NCI-H1092 treated with DMSO at 0.1 percent for 48 hours (cell line): ENCODE measurements around the gene CSNK1A1.
A peak's percentile ranks its signal among the peaks of the same experiment; 100 is the strongest.
"Not testable (repeated sequence)": the region's sequence is repeated elsewhere in the genome, so short reads cannot be mapped to it uniquely, and the experiment has no call there.

Experiments used
- DNase-seq: peaks from one replicate; lab custom pipeline; 2025; lab: John Stamatoyannopoulos, UW

The CSNK1A1 gene

GRCh38 chr5:149456597-149457392 lies 94.4 kb downstream of the CSNK1A1 start:
- DNase-seq = no peak

GRCh38 chr5:149455889-149456409 lies 95.3 kb downstream of the CSNK1A1 start:
- DNase-seq = no peak

GRCh38 chr5:149453618-149454415 lies 97.4 kb downstream of the CSNK1A1 start:
- no peak for DNase-seq

DNA sequence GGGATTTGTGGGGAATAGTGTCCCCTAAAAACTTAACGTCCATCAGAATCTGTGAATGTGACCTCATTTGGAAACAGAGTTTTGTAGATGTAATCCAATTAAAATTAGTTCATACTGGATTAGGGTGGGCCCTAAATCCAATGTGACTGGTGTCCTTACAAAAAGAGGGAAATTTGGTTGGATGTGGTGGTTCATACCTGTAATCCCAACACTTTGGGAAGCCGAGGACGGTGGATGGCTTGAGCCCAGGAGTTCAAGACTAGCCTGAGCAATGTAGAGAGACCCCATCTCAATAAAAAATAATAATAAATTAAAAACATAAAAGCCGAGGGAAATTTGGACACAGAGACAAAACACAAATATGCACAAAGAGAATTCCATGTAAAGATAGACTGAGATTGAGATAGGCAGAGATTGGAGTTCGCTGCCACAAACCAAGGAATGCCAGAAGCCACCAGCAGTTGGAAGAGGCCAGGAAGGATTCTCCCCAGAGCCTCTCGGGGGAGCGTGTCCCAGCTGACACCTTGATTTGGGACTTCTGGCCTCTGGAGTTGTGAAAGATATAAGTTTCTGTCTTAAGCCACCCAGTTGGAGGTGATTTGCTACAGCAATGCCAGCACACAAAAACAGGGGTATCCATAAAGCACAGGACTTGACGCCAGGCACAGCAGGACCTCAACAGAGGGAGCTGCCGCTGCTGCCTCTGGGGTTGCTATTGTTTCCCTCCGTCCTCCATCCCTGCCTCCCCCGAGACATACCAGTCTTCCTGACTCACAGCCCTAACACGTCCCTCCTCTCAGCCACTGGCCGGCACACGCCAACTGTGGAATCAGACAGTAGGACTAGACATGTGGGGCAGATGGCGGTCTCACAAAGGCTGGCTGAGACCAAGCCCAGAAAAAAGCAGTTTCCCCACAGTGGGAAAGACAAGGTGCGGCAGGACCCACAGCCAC lies 98.3 kb downstream of the CSNK1A1 start:
- DNase-seq = no peak

DNA sequence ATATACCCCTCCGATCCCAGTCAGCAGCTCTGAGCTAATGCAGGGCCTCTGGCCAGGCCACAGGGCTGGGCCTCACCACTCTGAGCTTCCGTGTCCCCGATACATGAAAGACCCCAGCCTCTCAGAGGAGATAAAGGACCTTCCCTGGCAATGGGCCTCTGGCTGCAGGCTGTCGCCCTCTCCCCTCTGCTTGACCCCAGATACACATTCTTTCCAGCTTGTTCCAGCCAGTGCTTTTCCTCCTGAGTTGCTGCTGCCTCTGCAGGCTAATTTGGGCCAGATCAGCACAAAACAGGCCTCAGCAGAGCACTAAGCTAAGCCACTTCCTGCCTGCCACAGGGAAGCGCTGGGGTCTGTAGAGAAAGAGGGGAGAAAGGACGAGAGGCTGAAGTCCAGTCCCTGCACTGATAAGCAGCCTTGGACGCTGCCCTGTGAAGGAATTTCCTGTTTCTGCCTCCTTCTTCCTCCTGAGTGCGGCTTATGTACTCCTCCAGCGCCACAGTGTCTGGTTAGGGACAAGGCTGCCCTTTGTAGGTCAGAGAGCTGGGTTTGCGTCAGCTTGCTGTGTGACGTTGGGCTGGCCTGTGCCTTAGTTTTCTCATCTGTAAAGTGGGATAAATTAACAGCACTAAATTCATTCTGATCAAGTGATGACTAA lies 99.1 kb downstream of the CSNK1A1 start:
- no peak for DNase-seq

GRCh38 chr5:149450199-149450598 lies 101.0 kb downstream of the CSNK1A1 start:
- DNase-seq = no peak

DNA sequence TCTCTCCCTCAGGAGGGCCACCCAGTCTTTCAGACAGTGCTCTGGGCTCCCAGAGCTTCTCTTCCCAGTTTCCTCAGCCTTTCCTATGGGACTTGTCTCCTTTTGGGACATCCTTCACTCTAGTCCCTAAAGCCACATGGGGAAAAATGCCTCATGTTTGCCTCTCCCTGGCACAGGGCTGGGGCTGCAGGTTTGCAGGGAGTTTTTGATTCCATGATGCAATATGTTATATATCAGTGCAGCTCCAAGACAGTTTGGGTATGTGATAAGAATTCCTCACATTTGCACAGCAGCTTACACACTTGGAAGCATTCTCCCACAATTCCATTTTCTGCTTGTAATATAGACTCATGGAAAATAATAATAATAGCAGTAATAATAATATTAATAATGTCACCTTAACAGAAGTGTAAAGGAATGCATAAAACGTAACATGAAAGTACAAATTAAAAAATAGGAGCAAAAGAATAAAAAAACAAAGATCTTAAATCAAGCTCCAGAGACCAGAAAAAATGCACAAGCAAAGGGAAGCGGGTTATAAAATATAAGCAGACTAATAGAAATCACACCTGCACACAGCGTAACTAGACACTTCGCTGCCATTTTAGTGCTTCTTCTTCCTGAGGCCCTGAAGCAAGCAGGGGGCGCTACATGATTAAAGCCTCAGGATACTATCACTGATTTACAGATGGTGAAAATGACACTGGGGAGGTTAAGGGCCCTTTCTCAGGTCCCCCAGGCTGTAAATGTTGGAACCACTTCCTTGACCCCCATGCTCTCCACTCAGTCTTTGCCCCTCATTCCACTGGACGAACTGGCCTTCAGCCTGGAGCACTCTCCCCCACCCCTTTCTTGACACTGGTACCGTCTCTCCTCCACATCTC lies 102.2 kb downstream of the CSNK1A1 start:
- peak; percentile 1 for DNase-seq

GRCh38 chr5:149448431-149448830 lies 102.8 kb downstream of the CSNK1A1 start:
- no peak for DNase-seq

GRCh38 chr5:149447373-149448367 lies 103.6 kb downstream of the CSNK1A1 start:
- DNase-seq = no peak

GRCh38 chr5:149446794-149447193 lies 104.4 kb downstream of the CSNK1A1 start:
- DNase-seq = not testable (repeated sequence)

GRCh38 chr5:149445739-149446369 lies 105.4 kb downstream of the CSNK1A1 start:
- DNase-seq = no peak

DNA sequence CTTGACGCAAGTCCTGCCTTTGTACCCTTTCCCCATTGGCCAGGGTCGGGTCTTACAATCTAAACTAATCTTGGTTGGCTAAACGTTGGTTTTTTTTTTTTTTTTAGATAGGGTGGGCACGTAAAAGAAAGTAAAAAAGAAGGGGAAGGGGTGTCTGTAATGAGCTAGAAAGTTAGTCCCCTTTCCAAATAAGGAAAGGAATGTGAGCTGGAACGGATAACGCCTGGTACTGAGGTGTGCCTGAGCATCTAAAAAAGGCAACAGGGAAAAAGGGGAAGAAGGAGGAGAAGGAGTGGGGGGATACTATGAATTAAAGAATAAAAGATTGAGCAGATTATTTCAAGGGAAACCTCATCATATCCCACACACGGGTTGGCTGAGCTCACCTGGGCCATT lies 105.9 kb downstream of the CSNK1A1 start:
- no peak for DNase-seq

- not testable (repeated sequence) for DNase-seq
Observed at GRCh38 chr5:149444430-149444829, 106.8 kb downstream of the CSNK1A1 start.

DNA sequence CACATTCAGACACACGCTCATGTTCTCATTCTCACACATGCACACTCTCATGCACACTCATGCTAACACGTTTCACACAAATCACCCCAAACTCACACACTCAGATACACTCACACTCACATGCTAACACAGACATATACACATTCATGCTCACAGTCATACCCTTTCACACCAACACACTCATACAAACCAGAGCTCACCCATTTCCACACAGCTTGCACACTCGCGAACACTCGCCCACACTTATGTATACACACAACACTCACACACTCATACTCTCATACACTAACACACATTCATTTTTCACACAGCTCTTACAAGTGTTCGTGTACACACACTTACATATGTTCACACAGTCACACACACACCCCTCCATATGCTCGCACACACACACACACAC lies 108.0 kb downstream of the CSNK1A1 start:
- no peak for DNase-seq

DNA sequence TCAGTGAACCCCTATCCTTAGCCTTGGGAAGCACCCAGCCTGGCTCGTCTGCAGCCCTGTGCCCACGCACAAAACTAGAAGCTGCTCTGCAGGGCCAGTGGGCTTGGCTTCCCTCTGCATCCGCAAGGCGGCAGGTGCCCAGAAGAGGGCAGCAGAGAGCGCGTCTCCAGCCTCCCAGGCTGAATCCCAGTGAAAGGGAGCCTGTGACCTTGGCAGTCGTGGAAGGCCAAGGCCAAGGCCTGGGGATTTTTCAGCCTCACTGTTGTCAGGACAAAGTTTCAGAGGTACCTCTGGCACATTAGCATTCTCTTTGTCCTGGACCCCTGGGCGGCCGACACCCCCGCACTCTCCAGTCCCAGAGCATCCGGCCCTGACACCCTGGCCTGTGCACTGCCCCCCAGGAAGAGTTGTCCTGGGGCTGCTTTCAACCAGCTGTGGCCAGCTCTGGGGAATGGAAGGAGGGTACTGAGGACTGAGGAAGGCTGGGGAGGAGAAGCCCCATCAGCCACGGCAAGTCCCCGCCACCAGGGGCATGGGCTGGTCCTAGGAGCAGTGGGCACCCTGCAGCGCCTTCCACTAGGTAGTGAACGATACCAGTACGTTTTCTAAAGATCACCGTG lies 108.6 kb downstream of the CSNK1A1 start:
- DNase-seq = peak; percentile 26
